ENCODE data around the gene ZNRF2.

The ZNRF2 gene

DNA sequence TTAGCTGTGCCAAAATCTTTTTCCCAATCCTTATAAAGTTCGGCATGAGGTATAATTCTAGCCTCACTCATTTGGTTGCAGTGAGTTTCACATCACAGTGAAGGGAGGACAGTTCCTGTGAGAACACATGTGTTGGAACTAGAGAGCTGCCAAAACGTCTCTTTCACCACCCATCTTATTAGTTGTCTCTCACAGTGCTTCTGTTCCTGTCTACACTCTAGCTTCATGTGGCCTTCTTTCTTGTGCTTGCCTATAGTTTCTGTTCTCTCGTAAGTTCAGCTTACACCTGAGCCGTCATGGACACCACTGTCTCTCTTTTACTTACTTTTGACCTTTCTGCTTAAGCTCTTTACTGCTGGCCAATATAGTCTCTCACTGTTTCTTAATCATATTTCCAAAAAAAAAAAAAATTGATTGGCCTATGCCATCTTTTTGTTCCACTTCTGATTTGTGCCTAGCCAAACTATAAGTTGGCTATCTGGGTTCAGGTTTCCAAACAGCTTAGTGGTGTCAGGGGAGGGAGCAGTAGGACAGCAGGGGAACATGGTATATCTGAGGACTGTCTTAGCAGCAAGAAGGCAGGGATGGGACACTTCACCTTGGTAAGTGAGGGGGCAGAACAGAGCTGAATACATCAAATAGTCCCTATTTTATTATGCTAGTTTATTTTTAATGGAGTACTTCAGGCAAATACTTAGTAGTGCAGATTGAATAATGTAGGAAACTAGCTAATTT lies 38.0 kb downstream of the ZNRF2 start:
- DNase-seq (ENCODE audit: low read depth): no peak

- no peak for DNase-seq (ENCODE audit: low read depth)
Observed at GRCh38 chr7:30323006-30323355, 38.6 kb downstream of the ZNRF2 start.

GRCh38 chr7:30327813-30328212 lies 43.4 kb downstream of the ZNRF2 start:
- no peak for DNase-seq (ENCODE audit: low read depth)

- DNase-seq (ENCODE audit: low read depth): no peak
Observed at GRCh38 chr7:30328381-30328780, 44.0 kb downstream of the ZNRF2 start.

DNA sequence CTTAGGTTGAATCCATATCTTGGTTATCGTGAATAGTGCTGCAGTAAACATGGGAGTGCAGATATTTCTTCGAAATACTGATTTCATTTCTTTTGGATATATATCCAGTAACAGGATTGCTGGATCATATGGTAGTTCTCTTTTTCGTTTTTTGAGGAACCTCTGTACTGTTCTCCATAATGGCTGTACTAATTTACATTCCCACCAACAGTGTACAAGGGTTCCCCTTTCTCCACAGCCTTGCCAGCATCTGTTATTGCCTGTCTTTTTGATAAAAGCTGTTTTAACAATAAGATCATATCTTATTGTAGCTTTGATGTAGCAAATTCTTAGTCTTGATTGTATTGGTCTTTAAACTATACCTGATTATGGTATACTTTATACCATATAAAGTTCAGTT lies 45.3 kb downstream of the ZNRF2 start:
- DNase-seq (ENCODE audit: low read depth): no peak

- DNase-seq (ENCODE audit: low read depth): no peak
Observed at GRCh38 chr7:30330134-30331111, 46.0 kb downstream of the ZNRF2 start.

DNA sequence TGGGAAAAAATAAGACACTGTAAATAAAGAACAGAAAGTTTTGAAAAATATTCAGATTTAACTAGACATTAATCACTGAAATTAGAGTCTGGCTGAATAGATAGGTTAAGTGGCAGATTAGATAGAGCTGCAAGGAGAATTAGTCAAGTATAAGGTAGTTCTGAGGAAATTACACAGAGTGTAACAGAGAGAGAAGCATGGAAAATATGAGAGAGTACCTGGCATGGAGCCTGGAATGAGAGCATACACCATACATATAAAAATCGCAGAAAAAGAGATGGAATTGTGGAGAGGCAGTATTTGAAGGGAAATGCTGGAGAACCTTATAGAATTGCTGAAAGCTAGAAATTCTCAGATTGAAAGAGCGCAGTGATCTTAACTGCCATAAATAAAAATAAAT lies 46.9 kb downstream of the ZNRF2 start:
- DNase-seq (ENCODE audit: low read depth): peak; percentile 16

DNA sequence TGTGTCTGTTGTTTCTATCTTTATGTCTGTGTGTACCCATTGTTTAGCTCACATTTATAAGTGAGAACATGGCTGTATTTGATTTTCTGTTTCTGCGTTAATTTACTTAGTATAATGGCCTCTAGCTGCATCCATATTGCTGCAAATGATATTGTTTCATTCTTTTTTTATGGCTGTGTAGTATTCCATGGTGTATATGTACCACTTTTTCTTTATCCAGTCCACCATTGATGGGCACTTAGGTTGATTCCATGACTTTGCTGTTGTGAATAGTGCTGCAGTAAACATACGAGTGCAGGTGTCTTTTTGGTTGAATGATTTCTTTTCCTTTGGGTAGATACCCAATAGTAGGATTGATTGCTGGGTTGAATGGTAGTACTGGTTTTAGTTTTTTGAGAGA lies 48.2 kb downstream of the ZNRF2 start:
- no peak for DNase-seq (ENCODE audit: low read depth)

DNA sequence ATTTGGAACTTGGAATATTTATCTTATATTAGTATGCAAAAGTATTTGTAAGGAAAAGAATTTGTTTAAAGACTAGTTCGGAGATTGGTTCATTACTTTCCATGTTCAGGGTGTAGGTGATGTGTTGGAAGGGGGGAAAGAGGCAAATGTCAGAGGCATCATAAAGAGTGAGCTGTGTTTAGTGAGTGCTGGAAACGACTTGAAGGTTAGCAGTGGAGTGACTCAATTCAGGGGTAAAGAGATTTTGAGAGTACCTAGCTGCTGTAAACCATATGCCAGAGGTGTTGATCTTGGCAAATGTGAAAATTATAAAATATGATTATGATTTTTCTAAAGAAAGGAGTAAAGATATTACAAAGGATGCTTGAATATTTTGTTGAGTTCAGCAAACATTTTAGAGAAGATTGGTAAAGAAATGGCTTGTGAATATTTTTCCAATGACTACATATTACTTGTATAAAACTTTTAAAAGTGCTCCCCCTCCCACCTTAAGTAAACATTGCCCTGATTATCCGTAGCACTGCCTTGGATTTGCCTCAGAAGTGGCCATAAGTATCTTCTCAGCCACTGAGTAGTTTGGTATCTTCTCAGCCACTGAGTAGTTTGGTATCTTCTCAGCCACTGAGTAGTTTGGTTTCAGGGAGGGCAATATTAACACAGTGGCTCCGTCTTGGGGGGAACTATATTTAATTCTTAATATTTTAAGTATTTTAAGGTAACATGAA lies 51.5 kb downstream of the ZNRF2 start:
- no peak for DNase-seq (ENCODE audit: low read depth)

DNA sequence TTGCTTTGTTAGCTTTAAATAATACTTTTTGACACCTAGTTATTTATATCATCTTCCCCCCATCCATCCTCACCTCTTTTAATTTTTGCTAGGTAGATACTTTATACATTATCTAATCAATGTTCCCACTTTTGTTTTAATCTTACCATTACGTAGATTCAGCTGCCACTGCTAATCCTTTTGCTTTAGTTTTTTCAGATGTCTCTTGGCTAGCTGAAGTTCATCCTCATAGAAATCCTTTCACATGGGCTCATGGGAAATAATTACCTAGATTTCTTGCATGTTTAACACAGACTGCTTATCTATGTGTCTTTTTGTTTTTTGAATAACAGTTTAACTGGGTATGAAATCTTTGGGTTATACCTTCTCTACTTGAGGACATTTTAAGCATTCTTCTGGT lies 60.1 kb downstream of the ZNRF2 start:
- no peak for DNase-seq (ENCODE audit: low read depth)

- no peak for DNase-seq (ENCODE audit: low read depth)
Observed at GRCh38 chr7:30347226-30348082, 63.1 kb downstream of the ZNRF2 start.

- peak; percentile 66 for DNase-seq (ENCODE audit: low read depth)
Observed at GRCh38 chr7:30348083-30348560, 63.7 kb downstream of the ZNRF2 start.

DNA sequence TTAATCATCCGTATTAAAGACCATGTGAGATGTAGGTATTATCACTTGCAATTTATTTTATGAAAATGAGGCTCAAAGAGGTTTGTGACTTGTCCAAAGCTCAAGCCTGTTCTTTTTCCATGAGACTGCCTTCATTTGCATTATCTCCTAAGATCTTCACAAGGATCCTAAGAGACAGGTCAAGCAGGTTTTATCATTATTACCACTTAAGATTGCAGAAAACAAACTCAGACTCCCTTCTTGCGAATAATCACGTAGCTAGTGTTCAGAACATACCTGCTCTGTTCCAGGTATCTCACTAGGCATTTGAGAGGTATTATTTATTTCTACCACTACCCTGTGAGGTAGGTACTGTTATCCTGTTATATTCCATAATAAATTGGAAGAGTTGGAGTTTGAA lies 64.8 kb downstream of the ZNRF2 start:
- no peak for DNase-seq (ENCODE audit: low read depth)

GRCh38 chr7:30349816-30350215 lies 65.4 kb downstream of the ZNRF2 start:
- no peak for DNase-seq (ENCODE audit: low read depth)

GRCh38 chr7:30351286-30351685 lies 66.9 kb downstream of the ZNRF2 start:
- DNase-seq (ENCODE audit: low read depth): no peak

DNA sequence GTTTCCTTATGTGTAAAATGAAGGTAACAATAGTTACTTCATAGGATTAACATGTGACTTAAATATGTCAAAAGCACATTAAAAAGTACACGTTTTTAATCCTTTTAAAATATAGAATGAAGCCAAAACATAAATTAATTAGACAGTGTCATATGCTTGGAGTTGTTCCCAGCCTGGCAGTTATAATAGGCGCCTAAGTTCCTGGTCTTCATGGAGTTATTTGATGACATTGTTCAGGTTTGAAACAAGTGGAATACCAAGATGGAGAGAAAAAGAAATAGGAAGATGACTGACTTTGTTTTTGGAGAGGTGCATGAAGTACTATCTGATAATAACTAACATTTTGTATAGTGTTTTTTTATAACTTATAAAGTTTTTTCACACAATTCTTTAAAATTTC lies 67.3 kb downstream of the ZNRF2 start:
- DNase-seq (ENCODE audit: low read depth): no peak

DNA sequence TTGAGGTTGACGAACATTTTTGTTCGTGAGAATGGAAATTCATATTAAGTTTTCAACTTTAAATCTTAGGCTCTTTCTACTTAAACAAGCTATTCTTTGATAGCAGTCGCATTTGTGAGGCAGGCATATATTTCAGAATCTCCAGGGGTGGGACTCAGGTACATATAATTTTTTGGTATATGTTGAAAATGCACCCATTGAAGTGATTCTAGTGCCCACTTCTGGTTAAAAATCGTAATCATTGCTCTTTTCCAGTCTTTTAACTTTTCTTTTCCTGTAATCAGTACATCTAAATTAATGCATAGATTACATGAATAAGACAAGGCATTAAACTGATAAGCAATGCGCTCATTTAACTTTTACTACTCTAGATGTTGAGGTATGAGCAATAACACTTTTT lies 67.8 kb downstream of the ZNRF2 start:
- DNase-seq (ENCODE audit: low read depth): no peak

DNA sequence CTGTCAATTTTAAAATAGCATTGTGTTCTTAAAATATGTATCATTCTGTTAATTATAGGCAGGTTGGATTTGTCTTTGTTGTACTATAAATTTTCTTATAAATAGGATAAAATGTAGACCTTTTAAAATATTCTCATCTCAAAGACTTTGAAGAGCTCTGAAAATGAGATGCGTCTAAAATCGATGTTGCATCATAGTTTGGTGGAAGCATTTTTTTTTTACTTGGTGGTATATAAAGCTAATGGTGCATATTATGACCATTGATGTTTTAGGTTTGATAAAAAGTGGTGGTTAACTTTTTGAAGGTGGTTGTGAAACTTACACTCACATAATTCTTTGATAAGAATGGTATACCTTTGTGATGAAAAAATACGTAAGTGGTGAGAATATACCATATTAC lies 69.1 kb downstream of the ZNRF2 start:
- no peak for DNase-seq (ENCODE audit: low read depth)

DNA sequence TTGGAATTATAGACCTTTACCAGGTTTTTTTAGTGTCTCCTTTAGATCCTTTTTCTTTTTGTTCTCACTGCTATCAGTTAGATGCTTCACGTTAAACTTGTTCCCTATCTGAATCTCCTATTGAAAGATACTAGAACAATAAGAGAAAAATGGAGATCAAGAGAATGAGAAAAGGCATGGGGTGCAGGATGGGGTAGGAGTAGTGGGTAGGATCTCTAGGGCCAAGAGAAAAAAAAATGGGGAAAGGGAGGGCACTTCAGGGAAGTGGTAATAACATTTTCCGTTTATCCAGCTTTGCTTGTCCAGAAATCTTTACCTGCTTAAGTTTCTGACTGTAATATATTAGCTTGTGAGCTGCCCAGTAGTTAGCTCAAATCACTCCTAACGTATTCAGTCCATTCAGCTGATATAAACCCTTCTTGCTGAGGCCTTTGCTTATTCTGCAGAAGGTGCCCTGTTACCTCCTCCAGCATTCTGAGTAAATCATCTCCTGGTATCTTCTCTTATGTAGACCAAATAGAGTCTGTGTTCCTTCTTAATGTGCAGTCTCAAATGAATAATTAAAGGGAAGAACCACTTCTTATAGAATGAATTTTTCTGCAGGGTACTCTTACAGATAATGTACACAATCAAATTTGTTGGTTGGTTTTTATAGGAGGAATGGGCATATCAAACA lies 69.7 kb downstream of the ZNRF2 start:
- no peak for DNase-seq (ENCODE audit: low read depth)

- DNase-seq (ENCODE audit: low read depth): no peak
Observed at GRCh38 chr7:30354791-30355190, 70.4 kb downstream of the ZNRF2 start.

- DNase-seq (ENCODE audit: low read depth): no peak
Observed at GRCh38 chr7:30359957-30360356, 75.6 kb downstream of the ZNRF2 start.

Data from fibroblast of the conjunctiva (primary cell).